Smooth muscle cell (in vitro differentiated cells): Measurements from ENCODE around the gene ARHGAP4. TPM values are rescaled to one million over a fixed set of nuclear protein-coding genes. Genes with fewer than 3 reads are reported as not detected.

Source experiments
- DNase-seq: peaks from one replicate; lab custom pipeline; 2025; ENCODE audit not compliant: unreplicated experiment; lab: John Stamatoyannopoulos, UW
- H2AFZ ChIP-seq: fragments of 200-600 bp; sonication (generic); 2 replicates; pipeline ENCODE4 v1.6.0; 2016; ENCODE audit warnings: antibody characterized with exemption, low read depth, mild to moderate bottlenecking
- H3F3A ChIP-seq: fragments of 200-600 bp; sonication (generic); 2 replicates; pipeline ENCODE4 v1.6.0; 2017; ENCODE audit warnings: antibody characterized with exemption, low read depth
- H3K27ac ChIP-seq: fragments of 200-600 bp; sonication (generic); 2 replicates; pipeline ENCODE4 v1.5.1; 2016; ENCODE audit warnings: low read depth, mild to moderate bottlenecking
- H3K27me3 ChIP-seq: fragments of 200-600 bp; sonication (generic); 2 replicates; pipeline ENCODE4 v1.6.1; 2016; ENCODE audit warnings: low read depth, mild to moderate bottlenecking
- H3K36me3 ChIP-seq: fragments of 200-600 bp; sonication (generic); 2 replicates; pipeline ENCODE4 v1.5.1; 2016; ENCODE audit warnings: low read depth
- H3K4me1 ChIP-seq: fragments of 200-600 bp; sonication (generic); 2 replicates; pipeline ENCODE4 v1.5.1; 2016; ENCODE audit warnings: low read depth
- H3K4me2 ChIP-seq: fragments of 200-600 bp; sonication (generic); 2 replicates; pipeline ENCODE4 v1.6.0; 2016; ENCODE audit warnings: mild to moderate bottlenecking
- H3K4me3 ChIP-seq: fragments of 200-600 bp; sonication (generic); 2 replicates; pipeline ENCODE4 v1.5.1; 2016; ENCODE audit warnings: mild to moderate bottlenecking
- H3K79me2 ChIP-seq: fragments of 200-600 bp; sonication (generic); 2 replicates; pipeline ENCODE4 v1.6.0; 2016; ENCODE audit warnings: low read depth, mild to moderate bottlenecking
- H3K9ac ChIP-seq: fragments of 200-600 bp; sonication (generic); 2 replicates; pipeline ENCODE4 v1.6.0; 2016; ENCODE audit warnings: low read depth
- H3K9me3 ChIP-seq: fragments of 200-600 bp; sonication (generic); replicated peaks from 2 replicates; pipeline ENCODE4 v1.5.1; 2016; ENCODE audit warnings: low read depth
- H4K20me1 ChIP-seq: fragments of 200-600 bp; sonication (generic); 2 replicates; pipeline ENCODE4 v1.6.0; 2016; ENCODE audit warnings: low read depth
- WGBS: methylation state at CpG from one replicate; pipeline ENCODE4 v1.1.7; 2016; ENCODE audit warnings: low lambda C conversion rate; 5-methylcytosine and 5-hydroxymethylcytosine counted together
- polyA plus RNA-seq: library from polyadenylated mRNA; unstranded; fragments of >200 nt; fragmentation: Nextera tagmentation; extraction: Ambion mirVana; gene quantifications from 2 replicates; pipeline ENCODE4 v1.2.1, GENCODE V29; 2016
- total RNA-seq: library from RNA; depleted of rRNA; stranded (reverse); fragments of >200 nt; gene quantifications from 2 replicates; pipeline ENCODE4 v1.2.3, GENCODE V29; 2014
- TF ChIP-seq, protein P1 (sequence below): fragments of 200-600 bp; sonication (generic); IDR thresholded peaks from 2 replicates; pipeline ENCODE4 v1.5.1; 2017; ENCODE audit warnings: borderline replicate concordance, mild to moderate bottlenecking, antibody characterized with exemption; ENCODE audit not compliant: insufficient read depth, poor library complexity, severe bottlenecking

ARHGAP4 gene
- total and polyA plus RNA-seq, 2 experiments from 2014 or later = 7.6 to 11.5 TPM

DNA sequence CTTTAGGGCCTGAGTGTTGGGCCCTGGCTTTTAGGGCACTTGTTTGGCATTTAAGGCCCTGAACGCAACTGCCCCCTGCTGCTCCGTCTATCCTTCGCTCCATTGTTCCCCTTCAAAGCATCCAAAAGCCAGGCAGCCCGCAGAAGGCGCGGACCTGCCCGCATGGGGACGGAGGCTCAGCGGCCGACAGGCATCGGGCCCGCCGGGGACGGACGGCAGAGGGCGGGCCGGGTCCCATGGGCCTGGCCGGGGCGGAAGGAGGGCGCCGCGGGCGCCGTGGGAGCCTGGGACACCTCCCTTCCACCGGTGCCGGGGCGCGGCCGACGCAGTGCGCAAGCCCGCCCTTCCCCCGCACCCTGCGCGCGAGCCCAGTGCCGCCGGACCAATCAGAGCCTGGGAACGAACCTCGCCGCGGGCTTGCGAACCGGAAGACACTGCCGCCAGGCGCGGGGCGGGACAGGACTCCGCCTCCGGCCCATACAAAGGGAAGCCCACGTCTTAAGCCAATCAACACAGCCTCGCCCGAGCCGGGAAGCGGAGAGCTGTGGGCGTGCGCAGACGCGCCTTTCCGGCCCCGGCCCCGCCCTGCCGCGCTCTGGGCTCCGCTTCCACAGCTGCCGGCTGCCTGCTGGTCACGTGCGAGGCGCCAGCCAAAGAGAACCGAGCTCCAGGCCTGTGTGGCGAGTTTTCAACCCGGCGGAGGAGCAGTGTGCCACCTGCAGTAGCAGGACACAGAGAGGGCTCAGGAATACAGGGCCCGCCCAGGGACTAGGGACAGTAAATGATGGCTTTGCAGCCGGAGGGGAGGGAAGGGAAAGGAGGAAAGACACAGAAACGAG is 2.1 kb upstream of the ARHGAP4 start:
- H4K20me1 ChIP-seq = no peaks in the 10 kb centered on the region
- H2AFZ ChIP-seq = no peak overlapping the region
- DNase-seq = peak; percentile 71
- no peaks in the 10 kb centered on the region for H3K4me1 ChIP-seq
- peak overlapping the region; percentile 39 for H3K9ac ChIP-seq
- H3K4me3 ChIP-seq = peak overlapping the region; percentile 58
- no peaks in the 10 kb centered on the region for H3K36me3 ChIP-seq
- 46% methylated on average over 64 of the region's 76 CpGs for WGBS
- no peaks in the 10 kb centered on the region for H3F3A ChIP-seq
- peak overlapping the region; percentile 72 for H3K27ac ChIP-seq
- no peaks in the 10 kb centered on the region for H3K9me3 ChIP-seq
- TF ChIP-seq, protein P1, sequence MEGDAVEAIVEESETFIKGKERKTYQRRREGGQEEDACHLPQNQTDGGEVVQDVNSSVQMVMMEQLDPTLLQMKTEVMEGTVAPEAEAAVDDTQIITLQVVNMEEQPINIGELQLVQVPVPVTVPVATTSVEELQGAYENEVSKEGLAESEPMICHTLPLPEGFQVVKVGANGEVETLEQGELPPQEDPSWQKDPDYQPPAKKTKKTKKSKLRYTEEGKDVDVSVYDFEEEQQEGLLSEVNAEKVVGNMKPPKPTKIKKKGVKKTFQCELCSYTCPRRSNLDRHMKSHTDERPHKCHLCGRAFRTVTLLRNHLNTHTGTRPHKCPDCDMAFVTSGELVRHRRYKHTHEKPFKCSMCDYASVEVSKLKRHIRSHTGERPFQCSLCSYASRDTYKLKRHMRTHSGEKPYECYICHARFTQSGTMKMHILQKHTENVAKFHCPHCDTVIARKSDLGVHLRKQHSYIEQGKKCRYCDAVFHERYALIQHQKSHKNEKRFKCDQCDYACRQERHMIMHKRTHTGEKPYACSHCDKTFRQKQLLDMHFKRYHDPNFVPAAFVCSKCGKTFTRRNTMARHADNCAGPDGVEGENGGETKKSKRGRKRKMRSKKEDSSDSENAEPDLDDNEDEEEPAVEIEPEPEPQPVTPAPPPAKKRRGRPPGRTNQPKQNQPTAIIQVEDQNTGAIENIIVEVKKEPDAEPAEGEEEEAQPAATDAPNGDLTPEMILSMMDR = no peak
- peaks cover 4% of the 10 kb centered on the region for H3K79me2 ChIP-seq
- no peaks in the 10 kb centered on the region for H3K27me3 ChIP-seq
- H3K4me2 ChIP-seq = peak overlapping the region; percentile 87

DNA sequence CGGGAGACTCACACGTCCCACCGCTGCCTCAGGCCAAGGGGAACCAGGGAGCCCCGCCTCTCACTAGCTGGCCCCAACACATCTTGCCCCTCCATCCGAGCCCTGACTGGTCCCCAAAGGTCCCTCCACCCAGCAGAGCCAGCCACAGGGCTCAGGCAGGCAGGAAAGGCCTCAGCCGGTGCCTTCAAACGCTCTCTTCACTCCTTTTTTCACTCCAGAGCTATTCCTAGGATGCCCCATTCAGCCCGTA is 1.5 kb upstream of the ARHGAP4 start:
- Histone ChIP-seq H3F3A (no peaks in the 10 kb centered on the region), H3K9me3 (no peaks in the 10 kb centered on the region), H3K79me2 (no peaks in the 10 kb centered on the region), H3K27me3 (no peaks in the 10 kb centered on the region), H3K4me2 (peak overlapping the region; percentile 87), H3K36me3 (no peaks in the 10 kb centered on the region), H2AFZ (no peak overlapping the region), H3K4me3 (peak overlapping the region; percentile 58), H3K9ac (peak overlapping the region; percentile 39), H3K27ac (peak overlapping the region; percentile 72), H3K4me1 (no peaks in the 10 kb centered on the region), H4K20me1 (no peaks in the 10 kb centered on the region)
- no peak for DNase-seq
- TF ChIP-seq, protein P1 = no peak
- WGBS = 40% methylated on average over 8 of the region's 8 CpGs

DNA sequence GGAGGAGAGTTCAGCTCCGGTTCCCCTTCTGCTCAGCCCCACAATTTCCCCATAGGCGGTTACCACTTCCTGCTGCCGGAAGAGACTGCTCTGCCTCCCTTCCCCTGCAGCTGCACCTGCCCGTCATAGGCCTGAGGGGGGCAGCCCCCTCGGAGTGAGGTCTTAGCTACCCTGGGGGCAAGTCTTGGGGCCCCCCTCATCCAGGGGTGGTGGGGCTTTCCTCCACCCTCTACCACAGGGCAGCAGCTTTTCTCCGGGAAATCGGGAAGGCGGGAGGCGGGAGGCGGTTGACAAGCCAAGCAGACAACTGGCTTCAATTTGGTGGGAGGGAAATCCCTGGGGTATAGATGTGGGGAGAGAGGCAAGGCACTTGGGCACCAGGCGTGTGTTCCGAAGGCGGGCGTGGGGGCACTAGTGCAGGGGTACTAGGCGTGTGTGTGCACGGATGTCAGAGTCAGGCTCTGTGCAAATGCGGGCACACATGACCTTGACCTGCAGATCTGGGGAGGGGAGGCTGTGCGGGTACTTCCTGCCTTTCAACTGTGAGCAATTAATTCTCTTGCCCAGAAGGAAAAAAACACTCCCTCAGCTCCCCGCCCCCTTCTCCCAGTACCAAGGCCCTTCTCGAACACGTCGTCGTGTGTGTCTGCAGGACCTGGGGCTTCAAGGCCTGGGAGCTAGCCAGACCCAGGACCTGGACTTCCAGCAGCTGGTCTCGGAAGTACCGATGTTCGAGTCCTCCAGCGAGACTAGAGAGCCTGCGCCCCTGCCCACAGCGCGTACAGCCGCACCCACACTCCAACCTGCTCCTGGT is 1.0 kb upstream of the ARHGAP4 start:
- no peak for DNase-seq

More for the DNA sequence above, 1.0 kb upstream of the ARHGAP4 start:
- 65% methylated on average over 31 of the region's 31 CpGs for WGBS
- Histone ChIP-seq H3K36me3 (no peaks in the 10 kb centered on the region), H3K4me2 (peak overlapping the region; percentile 87), H3K9ac (no peak overlapping the region), H4K20me1 (no peaks in the 10 kb centered on the region), H3K79me2 (no peaks in the 10 kb centered on the region), H3F3A (no peaks in the 10 kb centered on the region), H2AFZ (no peak overlapping the region), H3K4me3 (peak overlapping the region; percentile 58), H3K27ac (peak overlapping the region; percentile 72), H3K27me3 (no peaks in the 10 kb centered on the region), H3K9me3 (no peaks in the 10 kb centered on the region), H3K4me1 (no peaks in the 10 kb centered on the region)
- TF ChIP-seq, protein P1 = no peak
